ENCODE results near the gene NUMBL. TPM values are rescaled to one million over a fixed set of nuclear protein-coding genes. Genes with fewer than 3 reads are reported as not detected.
A peak's percentile ranks its signal among the peaks of the same experiment; 100 is the strongest.

NUMBL gene
- total RNA-seq, 1 donor from 2014 or later = 13.5 TPM

DNA sequence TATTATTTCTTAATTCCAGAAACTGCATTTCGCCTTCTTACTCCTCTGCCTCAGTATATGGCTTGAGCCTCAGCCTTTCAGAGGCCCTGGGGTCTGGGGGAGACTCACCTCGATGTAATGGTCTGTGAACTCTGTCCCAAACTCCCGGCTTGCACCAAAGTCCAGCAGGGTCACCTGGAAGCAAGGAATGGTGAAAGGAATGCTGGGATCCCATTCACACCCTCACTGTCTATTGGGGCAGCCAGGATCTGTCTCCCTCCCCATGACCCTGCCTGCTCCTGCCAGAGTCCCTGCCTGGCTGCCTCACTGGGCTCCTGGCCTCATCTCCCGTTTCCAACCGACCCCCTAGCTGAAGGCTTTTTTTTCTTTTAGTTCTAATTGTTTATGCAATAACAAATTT is 5.4 kb upstream of the NUMBL start:
- ATAC-seq (ENCODE audit: poor library complexity) (no peak), DNase-seq (peak; percentile 24)
- intact Hi-C loops (cut with DNase I) = no loop called here

DNA sequence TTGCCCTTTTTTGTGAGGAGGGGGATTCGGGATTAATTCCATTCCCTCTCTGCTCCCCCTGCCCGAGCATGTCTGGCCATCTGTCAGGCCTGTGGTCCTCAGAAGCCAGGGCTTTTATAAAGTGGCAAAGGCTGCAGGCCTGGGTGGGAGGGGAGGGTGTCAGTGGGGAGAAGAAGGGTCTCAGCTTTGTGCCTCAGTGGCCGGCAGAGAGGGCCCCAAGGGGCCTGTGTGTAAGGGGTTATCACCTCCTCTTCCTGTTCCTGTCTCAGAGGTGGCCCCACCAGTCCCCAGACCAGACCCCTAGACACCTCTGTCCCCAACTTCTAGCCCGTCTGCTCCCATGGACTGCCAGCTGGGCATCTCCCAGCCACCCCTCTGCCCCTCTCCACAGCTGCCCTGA is 3.4 kb upstream of the NUMBL start:
- DNase-seq (peak; percentile 20), ATAC-seq (ENCODE audit: poor library complexity) (no peak)
- intact Hi-C loops (cut with DNase I) = no loop called here

DNA sequence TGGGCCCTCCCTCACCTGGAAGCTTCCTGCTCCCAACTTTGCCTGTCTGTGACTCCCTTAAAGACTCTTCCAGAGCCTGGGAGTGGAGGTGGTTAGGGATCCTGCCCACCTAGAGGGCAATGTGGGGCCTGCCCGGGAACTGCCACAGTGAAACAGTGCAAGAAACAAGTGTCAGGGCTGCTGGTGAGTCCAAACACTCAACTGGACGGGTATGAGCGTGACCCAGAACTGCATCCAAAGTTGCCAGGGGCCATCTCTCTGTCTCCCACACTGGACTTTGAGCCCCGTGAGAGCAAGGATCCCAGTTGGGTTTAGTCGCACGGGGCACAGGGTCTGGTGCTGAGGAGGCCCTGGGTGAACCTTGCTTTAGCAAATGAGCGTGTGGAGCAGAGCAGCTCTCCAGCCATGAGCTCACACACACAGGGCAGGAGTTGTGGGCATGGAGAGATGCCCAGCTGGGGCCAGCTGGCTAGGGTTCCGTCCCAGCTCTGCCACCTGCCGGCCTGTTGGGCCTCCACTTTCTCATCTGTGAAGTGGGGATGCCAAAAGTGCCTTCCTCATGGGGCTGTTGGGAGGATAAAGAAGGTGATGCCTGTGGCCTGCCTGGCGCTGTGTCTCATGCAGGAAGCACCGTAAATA is 2.8 kb upstream of the NUMBL start:
- intact Hi-C loops (cut with DNase I) = no loop called here
- ATAC-seq (ENCODE audit: poor library complexity) (no peak), DNase-seq (peak; percentile 36)

- intact Hi-C loops (cut with DNase I) = no loop called here
- ATAC-seq (ENCODE audit: poor library complexity) = no peak
- DNase-seq = no peak
Measured at GRCh38 chr19:40692212-40692551, 1.7 kb upstream of the NUMBL start.

GRCh38 chr19:40691421-40692211 is 1.2 kb upstream of the NUMBL start:
- peak; percentile 50 for DNase-seq
- intact Hi-C loops (cut with DNase I) = no loop called here
- ATAC-seq (ENCODE audit: poor library complexity) = no peak

GRCh38 chr19:40690693-40691420 is 406 bp upstream of the NUMBL start:
- ATAC-seq (ENCODE audit: poor library complexity) (peak; percentile 92), DNase-seq (peak; percentile 98)
- intact Hi-C loops (cut with DNase I) = no loop called here

DNA sequence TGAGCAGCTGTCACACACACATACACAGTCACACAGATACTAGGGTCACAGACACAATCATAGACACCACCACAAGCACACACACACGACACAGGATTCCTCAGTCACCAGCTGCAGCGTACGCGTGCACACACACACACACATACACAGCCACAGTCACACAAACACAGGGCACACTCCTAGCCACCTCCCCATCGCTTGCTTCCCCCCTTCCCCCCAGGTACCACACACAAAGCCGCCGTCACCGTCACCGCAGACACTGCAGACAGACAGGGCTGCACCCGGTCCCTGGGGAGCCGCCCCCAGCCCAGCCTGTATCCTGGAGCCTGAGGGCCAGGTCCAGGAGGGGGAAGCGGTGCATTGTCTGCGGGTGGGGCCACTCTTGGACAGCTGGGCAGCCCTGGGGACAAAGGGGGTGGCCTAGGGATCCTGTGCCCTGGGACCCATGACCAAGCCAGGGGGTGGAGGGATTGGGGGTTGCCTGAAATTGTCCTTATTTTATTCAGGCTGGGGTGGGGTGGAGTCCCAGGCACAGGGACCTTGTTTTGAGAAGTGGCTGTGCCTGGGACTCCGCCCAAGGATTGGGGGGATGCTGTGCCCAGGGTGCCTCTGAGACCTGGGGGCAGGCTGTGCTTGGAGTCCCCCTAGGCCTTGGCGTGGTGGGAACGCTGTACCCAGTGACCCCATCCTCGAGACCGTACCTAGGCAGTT is 957 bp downstream of the NUMBL start:
- peak; percentile 58 for DNase-seq
- intact Hi-C loops (cut with DNase I) = no loop called here
- no peak for ATAC-seq (ENCODE audit: poor library complexity)

- no peak for ATAC-seq (ENCODE audit: poor library complexity)
- intact Hi-C loops (cut with DNase I) = no loop called here
- peak; percentile 22 for DNase-seq
Measured at GRCh38 chr19:40688987-40689338, 1.5 kb downstream of the NUMBL start.

DNA sequence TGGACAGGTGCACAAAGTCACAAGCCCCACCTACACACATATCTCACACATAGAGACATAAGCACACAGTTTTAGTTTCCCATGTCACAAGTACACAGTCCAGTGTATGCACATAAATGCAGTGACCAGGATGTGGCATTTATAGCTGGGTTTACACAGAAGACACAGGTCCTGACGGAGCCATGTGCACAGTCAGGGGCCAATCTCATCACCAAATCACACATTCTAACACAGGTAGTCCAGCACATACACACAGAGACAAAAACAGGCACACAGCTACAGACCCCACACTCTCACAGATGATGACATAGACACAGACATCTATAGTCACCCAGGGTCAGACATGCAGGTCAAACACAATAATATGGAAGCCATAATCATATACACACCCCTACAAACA is 2.1 kb downstream of the NUMBL start:
- intact Hi-C loops (cut with DNase I) = no loop called here
- no peak for ATAC-seq (ENCODE audit: poor library complexity)

GRCh38 chr19:40687525-40688016 is 2.9 kb downstream of the NUMBL start:
- ATAC-seq (ENCODE audit: poor library complexity) = peak; percentile 30
- peak; percentile 92 for DNase-seq
- intact Hi-C loops (cut with DNase I) = no loop called here

More for the DNA sequence above, 2.1 kb downstream of the NUMBL start:
- DNase-seq = no peak

DNA sequence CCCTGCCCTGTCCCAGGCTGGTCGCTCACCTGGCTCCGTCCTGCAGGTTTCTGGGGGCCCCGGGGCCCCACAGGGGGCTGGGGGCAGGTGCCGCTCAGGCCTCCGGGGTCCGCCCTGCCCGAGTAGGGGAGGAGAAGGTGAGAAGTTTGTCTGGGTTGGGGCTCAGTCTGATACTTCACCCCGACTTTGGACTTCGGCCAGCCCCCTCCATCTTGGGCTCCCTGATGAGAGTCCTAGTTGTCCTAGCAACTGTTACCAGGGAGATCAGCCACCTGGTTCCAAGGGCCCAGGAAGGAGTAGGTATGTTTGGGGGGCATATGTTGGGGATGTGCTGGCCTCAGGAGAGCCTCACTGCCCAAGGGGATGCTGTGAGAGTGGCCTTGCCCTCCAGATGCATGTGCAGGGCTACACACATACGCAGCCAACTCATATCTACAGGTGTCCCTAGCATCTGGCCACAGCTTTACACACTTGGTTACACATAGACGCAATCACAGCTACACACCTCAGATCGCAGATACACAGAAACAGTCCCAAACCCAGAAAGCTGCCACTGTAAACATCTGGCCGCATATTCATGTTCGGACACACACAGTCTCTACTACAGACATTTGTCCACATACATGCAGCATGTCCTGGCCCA is 3.4 kb downstream of the NUMBL start:
- intact Hi-C loops (cut with DNase I) = no loop called here
- ATAC-seq (ENCODE audit: poor library complexity) (no peak), DNase-seq (peak; percentile 44)

DNA sequence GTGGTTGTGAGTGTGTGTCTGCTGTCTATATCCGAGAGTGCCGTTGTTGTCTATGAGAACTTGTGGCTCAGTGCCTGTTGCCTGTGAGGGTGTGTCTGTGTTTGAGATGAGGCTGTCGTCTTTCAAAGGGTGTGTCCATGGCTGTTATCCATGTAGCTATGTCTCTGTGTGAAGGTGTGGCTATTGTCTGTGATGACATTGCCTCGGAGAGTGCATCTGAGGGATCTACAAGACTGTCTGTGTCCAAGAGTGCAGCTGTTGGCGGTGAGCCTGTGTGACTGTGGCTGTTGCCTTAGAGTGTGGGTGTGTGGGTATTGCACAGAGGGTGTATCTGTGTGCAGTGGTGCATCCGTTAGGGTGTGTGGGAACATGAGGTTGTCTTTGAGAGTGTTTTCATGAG is 4.9 kb downstream of the NUMBL start:
- DNase-seq (peak; percentile 38), ATAC-seq (ENCODE audit: poor library complexity) (no peak)
- intact Hi-C loops (cut with DNase I) = no loop called here

GRCh38 chr19:40685016-40685526 is 5.4 kb downstream of the NUMBL start:
- no peak for ATAC-seq (ENCODE audit: poor library complexity)
- peak; percentile 17 for DNase-seq
- intact Hi-C loops (cut with DNase I) = no loop called here

DNA sequence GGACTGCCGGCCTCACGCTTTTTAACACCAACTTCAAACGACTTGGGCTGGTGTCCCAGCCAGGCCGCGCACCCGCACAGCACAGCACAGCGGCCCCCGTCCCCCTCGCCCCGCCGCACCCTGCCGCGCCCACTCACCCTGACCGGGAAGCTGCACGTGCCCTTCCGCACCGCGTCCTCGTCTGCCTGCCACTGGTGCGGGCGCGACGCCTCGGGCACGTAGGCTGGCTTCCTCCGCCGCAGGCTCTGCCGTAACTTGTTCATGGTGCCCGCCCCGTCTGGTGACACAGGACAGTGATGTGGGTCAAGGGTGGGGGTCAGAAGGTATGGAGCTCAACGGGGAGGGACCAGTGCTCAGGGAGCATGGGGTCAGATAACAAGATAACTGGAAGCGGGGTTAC is 6.2 kb downstream of the NUMBL start:
- intact Hi-C loops (cut with DNase I) = no loop called here
- DNase-seq (peak; percentile 37), ATAC-seq (ENCODE audit: poor library complexity) (no peak)

DNA sequence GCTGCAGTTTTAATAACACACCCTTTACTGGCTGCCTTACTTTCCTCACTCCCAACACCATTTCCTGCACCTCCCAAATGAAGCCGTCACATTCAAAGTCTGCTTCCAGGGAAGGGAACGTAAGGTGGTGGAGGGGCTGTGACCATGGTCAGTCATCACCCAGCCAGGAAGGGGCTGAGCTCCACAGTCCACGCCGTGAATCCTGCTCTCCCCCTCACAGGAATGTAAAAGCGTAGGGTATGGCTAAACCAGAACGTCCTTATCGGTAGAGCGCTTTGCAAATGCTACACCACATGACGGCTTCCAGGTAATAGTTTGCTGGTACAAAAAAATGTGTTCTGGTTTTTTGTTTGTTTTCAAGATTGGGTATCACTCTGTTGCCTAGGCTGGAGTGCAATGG is 7.0 kb downstream of the NUMBL start:
- ATAC-seq (ENCODE audit: poor library complexity) (no peak), DNase-seq (no peak)
- intact Hi-C loops (cut with DNase I) = no loop called here

DNA sequence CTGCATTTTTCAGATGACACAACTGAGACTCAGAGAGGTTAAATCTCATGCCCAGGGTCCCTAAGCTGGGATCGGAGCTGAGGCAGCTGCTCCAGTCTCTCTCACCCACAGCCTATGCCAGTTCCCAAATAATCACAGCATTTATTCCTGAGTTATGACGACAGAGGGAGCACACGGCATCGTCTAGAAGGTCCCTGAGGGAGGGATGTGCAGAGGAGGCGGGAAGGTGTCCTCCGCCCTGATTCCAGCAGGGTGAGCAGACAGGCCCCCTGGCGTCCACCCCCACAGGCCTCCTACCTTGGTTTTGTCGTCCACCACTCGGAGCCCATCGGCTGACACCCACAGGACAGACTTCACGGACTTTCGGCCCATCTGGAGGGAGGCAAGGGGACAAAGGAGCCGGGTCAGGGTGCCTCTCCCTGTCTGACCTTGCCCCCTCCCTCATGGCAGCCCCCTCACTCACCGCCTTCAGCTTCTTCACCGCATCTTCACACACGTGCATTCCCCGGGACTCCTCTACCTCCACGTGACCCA is 8.0 kb downstream of the NUMBL start:
- ATAC-seq (ENCODE audit: poor library complexity) (no peak), DNase-seq (no peak)
- intact Hi-C loops (cut with DNase I) = no loop called here

- DNase-seq (no peak), ATAC-seq (ENCODE audit: poor library complexity) (no peak)
- intact Hi-C loops (cut with DNase I) = no loop called here
Measured at GRCh38 chr19:40681039-40681438, 9.4 kb downstream of the NUMBL start.

DNA sequence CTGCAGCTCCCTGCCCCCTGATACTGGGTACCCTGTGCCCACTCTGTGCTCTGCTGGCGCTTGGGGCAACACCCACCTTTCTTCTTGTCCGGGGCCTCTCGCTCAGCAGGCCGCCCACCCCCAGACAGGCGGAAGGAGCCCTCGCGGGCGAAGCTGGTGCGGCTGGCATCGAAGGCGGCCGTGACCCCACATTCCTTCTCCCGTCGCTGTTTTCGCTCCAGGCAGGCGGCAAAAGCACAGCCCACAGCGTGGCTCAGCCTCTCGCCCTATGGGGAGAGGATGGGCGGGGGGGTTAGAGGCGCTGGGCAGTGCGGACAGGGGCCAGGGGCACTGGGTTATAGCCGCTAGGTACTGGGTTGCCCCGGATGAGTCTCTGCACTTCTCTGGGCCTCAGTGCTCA is 13.3 kb downstream of the NUMBL start:
- ATAC-seq (ENCODE audit: poor library complexity) (no peak), DNase-seq (no peak)
- intact Hi-C loops (cut with DNase I) = loop anchor here (10.0 kb wide), 1 partner anchor 128 kb away; no protein-coding TSS in a partner anchor

Data from Right ventricle myocardium superior (tissue), 1 donor.